D721Med (cell line): ENCODE results near the gene VPS37B.
"Not testable (repeated sequence)": the region's sequence is repeated elsewhere in the genome, so short reads cannot be mapped to it uniquely, and the experiment has no call there.

Experiments used
- DNase-seq: peaks from one replicate; pipeline ENCODE4 v3.0.0; 2011; ENCODE audit warnings: low spot score; ENCODE audit not compliant: insufficient read length
- FAIRE-seq: peaks from 2 replicates; lab custom pipeline; 2011; peaks lifted over from hg19 to GRCh38; lab: Jason Lieb, UNC
- CTCF ChIP-seq: IDR thresholded peaks from 2 replicates; pipeline ENCODE4 v1.5.1; 2012; ENCODE audit warnings: mild to moderate bottlenecking, control low read depth; ENCODE audit not compliant: insufficient read depth; ENCODE audit errors: missing control alignments

VPS37B gene

GRCh38 chr12:122893208-122894153 lies 2.4 kb downstream of the VPS37B start:
- TF ChIP-seq CTCF, result no peak
- no peak for FAIRE-seq
- no peak for DNase-seq

- FAIRE-seq, DNase-seq: not testable (repeated sequence)
Measured at GRCh38 chr12:122892724-122893123, 3.2 kb downstream of the VPS37B start.

GRCh38 chr12:122891661-122892525 lies 4.0 kb downstream of the VPS37B start:
- no peak for DNase-seq
- no peak for FAIRE-seq
- no peak for TF ChIP-seq CTCF

GRCh38 chr12:122889761-122890520 lies 6.0 kb downstream of the VPS37B start:
- no peak for FAIRE-seq
- peak; percentile 17 for TF ChIP-seq CTCF

GRCh38 chr12:122888232-122888752 lies 7.6 kb downstream of the VPS37B start:
- TF ChIP-seq CTCF, result no peak

More at GRCh38 chr12:122889761-122890520, 6.0 kb downstream of the VPS37B start:
- no peak for DNase-seq

DNA sequence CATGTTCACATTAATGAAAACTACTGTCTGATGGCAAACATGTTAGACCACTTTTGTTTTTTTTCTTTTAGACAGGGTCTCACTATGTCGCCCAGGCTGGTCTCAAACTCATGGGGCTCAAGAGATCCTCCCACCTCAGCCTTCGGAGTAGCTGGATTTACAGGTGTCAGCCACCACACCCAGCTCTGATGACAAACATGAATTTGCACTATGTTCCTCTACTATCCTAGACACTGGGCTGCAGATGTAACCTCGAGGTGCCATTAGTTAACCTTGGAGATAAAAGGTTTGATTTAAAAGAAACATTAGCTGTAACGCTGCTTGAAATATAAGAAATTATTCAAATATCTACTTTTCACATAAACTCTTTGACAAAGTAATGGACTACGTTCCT lies 8.1 kb downstream of the VPS37B start:
- DNase-seq (no peak), FAIRE-seq (no peak)
- no peak for TF ChIP-seq CTCF

More at GRCh38 chr12:122888232-122888752, 7.6 kb downstream of the VPS37B start:
- FAIRE-seq (peak; percentile 16), DNase-seq (no peak)
